Measurements from ENCODE around the gene IGF2BP3.

- no peak for TF ChIP-seq CTCF (conservative IDR thresholded peaks at IDR 0.05; ENCODE audit: low read length)
- TF ChIP-seq EZH2phosphoT487 (IDR thresholded peaks at IDR 0.05; ENCODE audit: borderline replicate concordance, low read depth, low read length): no peak
These were observed 76.7 kb downstream of the IGF2BP3 start for GRCh38 chr7:23393636-23394035.
